GM12874 (cell line): ENCODE data around the gene ACAA2.

ENCODE experiments used
- CTCF ChIP-seq: IDR thresholded peaks from 2 replicates; pipeline ENCODE4 v1.5.1; 2011; ENCODE audit warnings: low read depth, mild to moderate bottlenecking, control low read depth, low read length, moderate library complexity; ENCODE audit not compliant: insufficient read depth

Gene ACAA2

GRCh38 chr18:49813319-49814146, at the start of gene ACAA2:
Gene ACAA2 (minus strand): TSS chr18:49813533. CDS start chr18:49813484, 49 bp downstream.
- no peak for TF ChIP-seq CTCF

- TF ChIP-seq CTCF = no peak
These were observed 49.5 kb upstream of the ACAA2 start for GRCh38 chr18:49862656-49863385.

- peak; percentile 34; the same call in 1 of the 2 replicates for TF ChIP-seq CTCF
These were observed 48.3 kb upstream of the ACAA2 start for GRCh38 chr18:49861659-49862058.

GRCh38 chr18:49859725-49860124, 46.4 kb upstream of the ACAA2 start:
- TF ChIP-seq CTCF = no peak

- TF ChIP-seq CTCF = no peak
These were observed 45.7 kb upstream of the ACAA2 start for GRCh38 chr18:49859021-49859359.

- TF ChIP-seq CTCF = peak; percentile 78
These were observed 45.1 kb upstream of the ACAA2 start for GRCh38 chr18:49858309-49859020.

GRCh38 chr18:49857708-49858107, 44.4 kb upstream of the ACAA2 start:
- TF ChIP-seq CTCF = no peak
